Body of pancreas (tissue), 4 donors: Measurements from ENCODE around the gene GID8.

Source experiments
- POLR2A ChIP-seq, 3 donors: fragments of 450-650 bp; IDR thresholded peaks; one replicate each; pipeline ENCODE4 v1.6.1; 2016; ENCODE audit warnings: antibody characterized with exemption in 3 of 3, mild to moderate bottlenecking in 2 of 3
- TF ChIP-seq, protein P1 (sequence below), 7 experiments: fragments of 450-650 bp in 4 of 7; fragments of 200-600 bp in 3 of 7; sonication (generic) in 3 of 7; IDR thresholded peaks; one replicate each; pipeline ENCODE4 v1.5.1; 2016 to 2019; ENCODE audit warnings: antibody characterized with exemption in 7 of 7

DNA sequence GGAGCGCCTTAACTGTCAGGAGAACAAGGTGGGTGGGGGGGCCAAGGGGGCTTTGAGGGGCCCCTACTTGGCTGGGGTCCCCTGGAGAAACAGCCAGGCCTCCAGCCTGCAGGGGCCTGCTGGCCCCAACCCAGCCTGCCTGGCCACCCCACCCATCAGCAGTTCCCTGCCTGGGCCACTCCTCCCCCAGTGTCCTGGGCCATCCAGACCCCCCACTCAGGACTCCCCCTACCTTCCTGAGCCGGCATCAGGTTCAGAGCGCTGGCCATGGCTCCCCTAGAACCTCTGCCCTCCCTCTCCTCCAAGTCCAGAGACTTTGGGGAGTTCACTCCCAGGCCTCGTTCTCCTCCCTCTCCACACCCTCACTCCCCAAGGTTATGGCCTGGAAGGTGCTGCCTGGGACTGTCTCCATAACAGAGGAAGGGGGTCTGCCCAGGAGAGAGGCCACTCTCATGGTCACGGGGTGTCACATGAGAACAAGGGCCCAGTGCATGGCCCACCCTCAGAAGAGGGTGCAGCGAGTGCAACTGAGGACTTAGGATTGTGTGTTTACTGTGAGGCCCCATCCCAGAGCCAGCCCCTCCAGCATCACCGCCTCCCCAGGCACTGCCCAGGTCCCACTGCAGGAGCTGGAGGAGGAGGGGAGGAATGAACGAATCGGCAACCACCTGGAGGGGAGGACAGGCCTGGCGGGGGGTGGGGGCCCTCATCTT, 20.6 kb downstream of the GID8 start:
- TF ChIP-seq, protein P1, sequence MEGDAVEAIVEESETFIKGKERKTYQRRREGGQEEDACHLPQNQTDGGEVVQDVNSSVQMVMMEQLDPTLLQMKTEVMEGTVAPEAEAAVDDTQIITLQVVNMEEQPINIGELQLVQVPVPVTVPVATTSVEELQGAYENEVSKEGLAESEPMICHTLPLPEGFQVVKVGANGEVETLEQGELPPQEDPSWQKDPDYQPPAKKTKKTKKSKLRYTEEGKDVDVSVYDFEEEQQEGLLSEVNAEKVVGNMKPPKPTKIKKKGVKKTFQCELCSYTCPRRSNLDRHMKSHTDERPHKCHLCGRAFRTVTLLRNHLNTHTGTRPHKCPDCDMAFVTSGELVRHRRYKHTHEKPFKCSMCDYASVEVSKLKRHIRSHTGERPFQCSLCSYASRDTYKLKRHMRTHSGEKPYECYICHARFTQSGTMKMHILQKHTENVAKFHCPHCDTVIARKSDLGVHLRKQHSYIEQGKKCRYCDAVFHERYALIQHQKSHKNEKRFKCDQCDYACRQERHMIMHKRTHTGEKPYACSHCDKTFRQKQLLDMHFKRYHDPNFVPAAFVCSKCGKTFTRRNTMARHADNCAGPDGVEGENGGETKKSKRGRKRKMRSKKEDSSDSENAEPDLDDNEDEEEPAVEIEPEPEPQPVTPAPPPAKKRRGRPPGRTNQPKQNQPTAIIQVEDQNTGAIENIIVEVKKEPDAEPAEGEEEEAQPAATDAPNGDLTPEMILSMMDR (IDR thresholded peaks at IDR 0.05) = no peak
- TF ChIP-seq POLR2A (IDR thresholded peaks at IDR 0.05) = no peak
